ENCODE data around the gene FFAR1.

FFAR1 gene

DNA sequence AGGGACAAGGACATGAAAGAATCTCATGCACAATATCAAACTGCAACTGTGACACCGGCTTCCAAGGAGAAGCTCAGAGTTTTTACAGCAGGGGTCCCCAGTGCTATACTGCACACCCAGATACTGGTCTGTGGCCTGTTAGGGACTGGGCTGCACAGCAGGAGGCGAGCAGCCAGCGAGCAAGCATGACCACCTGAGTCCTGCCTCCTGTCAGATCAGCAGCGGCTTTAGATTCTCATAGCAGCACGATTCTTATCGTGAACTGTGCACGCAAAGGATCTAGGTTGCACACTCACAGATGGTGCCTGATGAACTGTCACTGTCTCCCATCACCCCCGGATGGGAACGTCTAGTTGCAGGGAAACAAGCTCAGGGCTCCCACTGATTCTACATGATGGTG lies 31.8 kb upstream of the FFAR1 start:
- no peak for DNase-seq (ENCODE audit: low read depth, low spot score)

DNA sequence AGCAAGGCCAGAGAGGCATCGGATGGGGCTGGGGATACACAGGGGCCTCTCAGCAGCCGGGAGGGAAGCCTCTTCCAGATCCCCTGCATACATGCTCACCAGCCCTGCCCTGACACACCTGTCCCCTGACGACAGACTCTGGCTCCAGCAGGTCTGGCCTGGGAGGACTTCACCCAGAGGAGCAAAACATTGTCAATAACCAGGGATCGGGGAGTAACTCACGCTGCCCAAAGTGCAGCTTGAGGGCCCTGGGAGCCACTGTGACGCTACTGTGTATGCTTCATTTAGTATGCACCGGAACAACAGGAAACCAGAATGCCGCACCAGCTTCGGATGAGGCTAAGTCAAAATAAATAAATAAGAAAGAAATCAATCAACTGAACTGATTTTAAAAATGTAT lies 31.1 kb upstream of the FFAR1 start:
- no peak for DNase-seq (ENCODE audit: low read depth, low spot score)

DNA sequence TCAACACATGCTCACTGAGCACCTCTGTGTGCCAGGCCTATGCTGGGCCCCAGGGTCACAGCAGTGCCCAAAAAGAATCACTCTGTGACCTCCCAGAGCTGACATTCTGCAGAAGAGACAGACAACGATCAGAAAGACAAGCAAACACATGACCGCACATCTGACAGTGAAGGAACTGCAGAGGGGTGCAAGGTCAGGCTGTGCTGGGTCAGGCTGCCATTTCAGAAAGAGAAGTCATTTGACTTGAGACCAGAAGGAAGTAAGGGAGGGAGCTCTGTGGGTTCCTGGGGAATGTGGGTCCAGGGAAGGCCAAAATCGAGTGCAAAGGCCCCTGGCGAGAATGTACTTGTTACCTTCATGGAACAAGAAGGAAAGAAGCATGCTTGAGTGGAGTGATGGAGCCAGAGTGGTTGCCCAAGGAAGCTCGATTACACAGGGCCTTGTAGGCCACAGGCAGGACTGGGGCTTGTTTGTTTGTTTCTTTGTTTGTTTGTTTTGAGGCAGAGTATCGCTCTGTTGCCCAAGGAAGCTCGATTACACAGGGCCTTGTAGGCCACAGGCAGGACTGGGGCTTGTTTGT lies 30.1 kb upstream of the FFAR1 start:
- DNase-seq (ENCODE audit: low read depth, low spot score): no peak

DNA sequence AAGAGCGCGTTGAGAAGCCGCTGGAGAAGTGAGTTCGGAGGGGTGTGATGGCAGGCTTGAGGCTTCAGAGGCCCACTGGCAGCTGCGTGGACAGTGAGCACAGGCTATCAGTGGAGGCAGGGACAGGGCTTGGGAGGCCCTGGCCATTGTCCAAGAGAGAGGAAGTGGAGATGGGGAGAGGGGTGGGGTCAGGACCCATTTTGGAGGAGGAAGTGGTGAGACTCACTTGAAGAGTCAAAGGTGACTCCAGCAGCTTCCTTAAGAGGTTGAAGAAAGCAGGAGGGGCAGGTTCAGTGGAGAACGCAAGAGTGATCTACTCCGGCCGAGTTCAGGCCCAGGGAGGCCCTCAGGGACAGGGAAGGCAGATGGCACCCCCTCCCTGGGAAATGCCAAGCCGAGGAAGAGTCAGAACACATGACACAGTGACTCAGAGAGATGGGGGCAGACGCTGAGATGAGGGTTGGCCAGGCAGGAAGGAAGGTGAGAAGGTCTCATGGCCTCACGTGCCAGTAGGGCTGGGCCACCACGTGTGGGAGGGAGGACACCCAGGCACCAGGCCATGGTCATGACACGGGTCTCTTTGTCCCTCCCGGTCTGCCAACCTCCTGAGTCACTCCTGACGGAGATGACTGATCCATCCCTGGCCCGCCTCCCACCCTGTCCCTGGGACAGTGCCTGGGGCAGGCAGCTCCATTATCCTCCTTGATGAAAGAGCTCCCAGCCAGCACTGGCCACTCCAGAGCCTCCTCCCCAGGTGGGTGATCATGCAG lies 28.8 kb upstream of the FFAR1 start:
- DNase-seq (ENCODE audit: low read depth, low spot score): no peak

- DNase-seq (ENCODE audit: low read depth, low spot score): no peak
Measured at GRCh38 chr19:35320065-35320713, 27.5 kb upstream of the FFAR1 start.

DNA sequence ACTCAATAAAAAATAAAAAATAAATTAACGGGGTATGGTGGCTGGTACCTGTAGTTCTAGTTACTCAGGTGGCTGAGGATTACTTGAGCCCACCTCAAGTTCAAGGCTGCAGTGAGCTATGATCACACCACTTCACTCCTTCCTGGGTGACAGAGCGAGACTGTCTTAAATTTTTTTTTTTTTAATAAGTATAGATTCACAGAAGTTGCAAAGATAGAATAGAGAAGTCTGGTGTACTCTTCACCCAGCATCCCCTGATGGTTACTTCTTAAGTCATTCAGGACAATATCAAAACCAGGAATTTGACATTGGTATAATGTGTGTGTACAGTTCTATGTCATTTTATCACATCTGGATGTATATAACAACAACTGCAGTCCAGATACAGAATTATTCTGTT lies 26.4 kb upstream of the FFAR1 start:
- no peak for DNase-seq (ENCODE audit: low read depth, low spot score)

GRCh38 chr19:35322014-35322413 lies 25.7 kb upstream of the FFAR1 start:
- DNase-seq (ENCODE audit: low read depth, low spot score): no peak

- DNase-seq (ENCODE audit: low read depth, low spot score): no peak
Measured at GRCh38 chr19:35327642-35328041, 20.1 kb upstream of the FFAR1 start.

DNA sequence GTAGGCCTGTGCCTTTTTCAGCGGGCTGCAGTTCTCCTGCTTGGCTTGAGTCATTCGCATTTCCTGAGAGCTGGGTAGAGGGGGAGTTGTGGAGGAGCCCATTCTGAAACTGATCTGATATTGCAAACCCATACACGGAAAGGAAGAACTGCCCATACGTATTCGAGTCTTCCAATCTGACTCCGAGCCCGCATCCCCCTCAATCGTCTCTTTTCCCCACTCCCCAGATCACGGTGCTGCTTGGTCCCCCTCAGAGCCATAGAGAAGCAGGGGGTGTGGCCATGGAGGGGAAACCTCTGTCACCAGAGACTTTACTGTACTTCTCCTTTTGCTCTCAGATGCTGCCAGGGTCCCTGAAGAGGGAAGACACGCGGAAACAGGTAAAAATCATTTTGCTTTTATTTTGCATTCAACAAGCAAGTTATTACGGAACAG lies 18.8 kb upstream of the FFAR1 start, which contains the start of gene CD22:
TSS of gene CD22 (plus strand) at position 337 of the 435 bp plus-strand sequence. CDS start 2,854 bp downstream, outside the sequence.
- DNase-seq (ENCODE audit: low read depth, low spot score): no peak

GRCh38 chr19:35329323-35329722 lies 18.4 kb upstream of the FFAR1 start:
- DNase-seq (ENCODE audit: low read depth, low spot score): no peak

DNA sequence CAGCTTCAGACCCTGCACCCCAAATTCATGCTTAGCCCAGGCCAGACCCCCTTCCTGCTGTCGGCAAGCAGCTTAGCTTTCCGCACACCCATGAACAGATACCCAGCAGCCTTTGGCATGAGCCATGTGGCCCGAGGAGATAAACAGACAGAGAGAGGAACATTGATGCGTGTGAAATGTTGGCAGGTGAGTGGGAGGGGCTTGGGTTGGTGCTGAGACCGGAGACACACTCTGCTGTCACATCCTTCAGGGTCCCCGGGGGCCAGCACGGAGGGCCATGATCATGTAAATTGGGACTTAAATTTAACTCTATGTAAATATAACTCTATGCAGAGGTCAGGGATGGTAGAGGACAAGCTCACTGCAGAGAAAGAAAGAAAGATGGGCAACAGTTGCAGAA lies 17.2 kb upstream of the FFAR1 start:
- no peak for DNase-seq (ENCODE audit: low read depth, low spot score)

GRCh38 chr19:35331551-35332214 lies 16.0 kb upstream of the FFAR1 start:
- DNase-seq (ENCODE audit: low read depth, low spot score): no peak

GRCh38 chr19:35332817-35333216 lies 14.9 kb upstream of the FFAR1 start:
- DNase-seq (ENCODE audit: low read depth, low spot score): no peak

GRCh38 chr19:35334144-35334753 lies 13.5 kb upstream of the FFAR1 start:
- no peak for DNase-seq (ENCODE audit: low read depth, low spot score)

- no peak for DNase-seq (ENCODE audit: low read depth, low spot score)
Measured at GRCh38 chr19:35336166-35336955, 11.3 kb upstream of the FFAR1 start.

GRCh38 chr19:35337097-35337983 lies 10.4 kb upstream of the FFAR1 start:
- DNase-seq (ENCODE audit: low read depth, low spot score): no peak

DNA sequence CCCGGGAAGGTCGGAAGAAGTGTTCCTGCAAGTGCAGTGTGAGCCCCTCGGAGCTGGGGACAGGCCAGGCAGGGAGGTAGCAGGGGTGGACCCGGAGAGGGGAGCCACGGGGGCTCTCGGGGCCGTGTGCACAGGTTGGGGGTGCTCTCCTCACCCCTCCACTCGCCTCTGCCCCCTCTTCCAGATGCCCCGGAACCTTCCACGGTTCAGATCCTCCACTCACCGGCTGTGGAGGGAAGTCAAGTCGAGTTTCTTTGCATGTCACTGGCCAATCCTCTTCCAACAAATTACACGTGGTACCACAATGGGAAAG lies 9.8 kb upstream of the FFAR1 start:
- DNase-seq (ENCODE audit: low read depth, low spot score): no peak

- no peak for DNase-seq (ENCODE audit: low read depth, low spot score)
Measured at GRCh38 chr19:35340431-35340830, 7.3 kb upstream of the FFAR1 start.

GRCh38 chr19:35341006-35341405 lies 6.7 kb upstream of the FFAR1 start:
- no peak for DNase-seq (ENCODE audit: low read depth, low spot score)

DNA sequence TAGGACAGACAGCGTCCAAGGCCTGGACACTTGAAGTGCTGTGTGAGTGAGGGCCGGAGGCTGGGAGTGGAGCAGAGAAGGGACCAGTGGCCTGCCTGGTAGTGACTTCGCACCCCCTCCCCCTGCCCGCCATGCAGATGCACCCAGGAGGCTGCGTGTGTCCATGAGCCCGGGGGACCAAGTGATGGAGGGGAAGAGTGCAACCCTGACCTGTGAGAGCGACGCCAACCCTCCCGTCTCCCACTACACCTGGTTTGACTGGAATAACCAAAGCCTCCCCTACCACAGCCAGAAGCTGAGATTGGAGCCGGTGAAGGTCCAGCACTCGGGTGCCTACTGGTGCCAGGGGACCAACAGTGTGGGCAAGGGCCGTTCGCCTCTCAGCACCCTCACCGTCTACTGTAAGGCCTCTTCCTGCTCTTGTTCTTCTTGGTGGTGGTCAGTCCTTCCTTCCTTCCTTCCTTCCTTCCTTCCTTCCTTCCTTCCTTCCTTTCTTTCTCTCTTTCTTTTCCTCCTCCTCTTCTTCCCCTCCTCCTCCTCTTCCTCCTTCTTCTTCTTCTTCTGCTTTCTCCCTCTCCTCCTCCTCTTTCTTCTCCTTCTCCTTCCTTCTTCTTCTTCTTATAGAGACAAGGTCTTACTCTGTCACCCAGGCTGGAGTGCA lies 6.0 kb upstream of the FFAR1 start:
- DNase-seq (ENCODE audit: low read depth, low spot score): no peak
